Measurements from ENCODE around the gene TMEM187.
"Not testable (repeated sequence)": the region's sequence is repeated elsewhere in the genome, so short reads cannot be mapped to it uniquely, and the experiment has no call there.

TMEM187 gene

GRCh38 chrX:153991013-153991580 lies 18.5 kb downstream of the TMEM187 start:
- DNase-seq (ENCODE audit: extremely low spot score, insufficient read length, low read depth) (no peak), FAIRE-seq (no peak)

- DNase-seq (ENCODE audit: extremely low spot score, insufficient read length, low read depth) (no peak), FAIRE-seq (no peak)
Measured at GRCh38 chrX:153992180-153992579, 19.6 kb downstream of the TMEM187 start.

DNA sequence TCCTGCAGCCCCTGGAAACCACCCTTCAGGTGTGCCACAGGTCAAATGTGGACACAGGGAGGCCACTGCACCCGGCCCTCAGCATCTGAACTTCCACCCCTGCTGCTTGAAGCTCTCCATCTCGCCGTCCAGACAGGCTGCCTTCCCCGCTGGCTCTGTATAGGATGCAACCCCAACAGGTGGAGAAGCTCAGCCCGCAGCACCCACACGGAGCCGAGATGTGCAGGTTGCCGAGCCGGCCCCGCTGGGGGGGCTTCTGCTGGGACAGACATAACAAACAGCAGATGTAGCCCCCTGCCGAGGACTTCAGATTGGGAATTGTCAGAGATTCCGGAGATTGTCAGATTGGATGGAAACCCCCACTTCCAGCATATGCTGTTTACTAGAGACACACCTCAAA lies 20.5 kb downstream of the TMEM187 start:
- FAIRE-seq (no peak), DNase-seq (ENCODE audit: extremely low spot score, insufficient read length, low read depth) (no peak)

DNA sequence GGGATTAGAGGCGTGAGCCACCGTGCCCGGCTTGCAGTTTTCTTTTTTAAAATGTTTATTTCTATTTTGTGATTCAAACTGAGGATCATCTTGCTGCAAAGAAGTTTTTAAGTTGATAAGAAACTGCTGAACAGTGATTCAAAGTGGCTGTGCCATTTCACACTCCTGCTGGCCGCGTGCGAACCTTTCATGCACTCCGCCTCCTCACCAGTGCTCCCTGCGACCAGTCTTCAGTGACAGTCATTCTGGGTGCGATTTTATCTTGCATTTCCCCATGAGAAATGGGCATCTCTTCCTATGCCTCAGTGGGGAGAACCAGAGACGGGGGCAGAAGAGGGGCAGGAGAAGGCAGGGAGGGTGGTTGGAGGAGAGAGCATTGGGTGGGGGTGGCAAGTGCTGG lies 21.4 kb downstream of the TMEM187 start:
- DNase-seq (ENCODE audit: extremely low spot score, insufficient read length, low read depth) = no peak
- FAIRE-seq = no peak

DNA sequence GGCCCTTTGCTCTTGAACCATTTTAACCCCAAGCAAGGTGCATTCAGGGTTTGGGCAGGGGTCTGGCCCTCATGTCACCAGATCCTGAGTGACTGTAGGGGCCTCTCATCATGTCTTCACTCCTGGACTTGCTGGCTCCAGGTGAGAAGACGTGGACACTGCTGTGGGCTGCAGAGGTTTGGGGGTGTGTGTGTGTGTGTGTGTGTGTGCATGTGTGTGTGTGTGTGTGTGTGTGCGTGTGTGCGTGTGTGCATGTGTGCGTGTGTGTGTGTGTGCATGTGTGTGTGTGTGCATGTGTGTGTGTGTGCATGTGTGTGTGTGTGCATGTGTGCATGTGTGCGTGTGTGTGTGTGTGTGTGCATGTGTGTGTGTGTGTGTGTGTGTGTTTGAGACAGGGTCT lies 21.8 kb downstream of the TMEM187 start:
- DNase-seq (ENCODE audit: extremely low spot score, insufficient read length, low read depth); FAIRE-seq: not testable (repeated sequence)

DNA sequence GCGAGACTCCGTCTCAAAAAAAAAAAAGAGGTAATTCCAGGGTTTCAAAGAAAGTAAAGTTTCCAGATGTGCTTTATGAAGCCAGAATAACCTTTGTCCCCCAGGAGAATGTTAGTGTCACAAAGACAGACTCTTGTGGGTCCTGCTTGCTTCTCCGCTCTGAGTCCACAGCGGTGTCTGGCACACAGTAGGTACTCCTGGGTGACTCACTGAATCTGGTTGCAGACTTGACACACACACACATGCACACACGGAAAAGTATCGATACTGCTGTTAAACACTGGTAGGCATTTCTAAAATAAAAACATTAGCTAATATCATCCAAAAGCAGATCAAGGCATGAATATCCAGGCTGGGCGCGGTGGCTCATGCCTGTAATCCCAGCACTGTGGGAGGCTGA lies 22.9 kb downstream of the TMEM187 start:
- no peak for FAIRE-seq

DNA sequence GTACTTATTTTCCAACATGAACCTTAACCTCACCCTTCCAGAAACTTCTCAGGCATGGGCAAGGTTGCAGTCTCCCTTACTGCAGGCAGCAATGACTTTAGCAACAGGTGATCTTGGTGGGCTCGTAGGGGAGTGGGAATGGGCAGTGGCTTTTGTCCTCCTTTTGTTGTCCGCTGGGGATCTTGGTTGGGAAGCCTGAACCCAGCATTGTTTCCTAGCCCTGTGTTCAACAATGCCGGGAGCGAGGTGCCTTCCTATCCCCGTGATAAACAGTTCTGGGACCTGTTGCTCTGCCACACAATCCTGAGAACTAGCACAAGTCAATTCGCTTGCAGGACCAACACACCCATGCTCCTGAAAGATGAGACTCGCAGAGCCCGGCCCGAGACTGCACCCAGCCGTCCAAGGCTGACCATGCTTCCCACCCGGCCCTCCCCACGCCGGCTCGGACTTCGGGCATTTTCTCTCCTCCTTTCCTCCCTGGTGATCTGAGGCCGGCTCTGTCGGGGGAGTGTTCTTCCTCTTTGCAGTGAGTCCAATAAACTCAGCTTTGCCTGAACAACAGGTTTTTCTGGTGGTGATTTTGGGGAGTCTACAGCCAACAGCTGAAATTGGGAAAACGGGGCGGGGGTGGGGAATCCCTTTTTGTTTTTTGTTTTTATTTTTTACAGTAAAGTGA lies 26.9 kb downstream of the TMEM187 start:
- DNase-seq (ENCODE audit: extremely low spot score, insufficient read length, low read depth) (no peak), FAIRE-seq (no peak)

More for the DNA sequence above, 22.9 kb downstream of the TMEM187 start:
- no peak for DNase-seq (ENCODE audit: extremely low spot score, insufficient read length, low read depth)

DNA sequence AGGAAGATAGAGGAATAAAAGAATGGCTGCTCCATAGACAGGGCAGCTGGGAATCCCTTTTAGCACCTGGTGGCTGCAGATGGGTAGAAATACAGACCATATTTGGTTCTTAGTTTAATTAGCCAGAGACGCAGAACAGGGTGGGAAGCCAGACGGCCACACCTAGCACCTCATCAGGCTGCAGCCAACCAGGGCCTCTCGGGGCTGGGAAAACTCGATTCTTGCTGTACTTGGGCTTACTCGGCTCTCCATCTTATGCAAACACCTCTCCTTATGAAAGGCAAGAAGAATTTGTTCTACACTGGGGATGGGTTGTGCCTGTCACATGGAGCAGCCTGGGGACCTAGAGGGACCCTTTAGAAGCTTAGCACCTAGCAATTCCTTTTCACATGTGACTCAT lies 27.5 kb downstream of the TMEM187 start:
- DNase-seq (ENCODE audit: extremely low spot score, insufficient read length, low read depth) = no peak
- no peak for FAIRE-seq

DNA sequence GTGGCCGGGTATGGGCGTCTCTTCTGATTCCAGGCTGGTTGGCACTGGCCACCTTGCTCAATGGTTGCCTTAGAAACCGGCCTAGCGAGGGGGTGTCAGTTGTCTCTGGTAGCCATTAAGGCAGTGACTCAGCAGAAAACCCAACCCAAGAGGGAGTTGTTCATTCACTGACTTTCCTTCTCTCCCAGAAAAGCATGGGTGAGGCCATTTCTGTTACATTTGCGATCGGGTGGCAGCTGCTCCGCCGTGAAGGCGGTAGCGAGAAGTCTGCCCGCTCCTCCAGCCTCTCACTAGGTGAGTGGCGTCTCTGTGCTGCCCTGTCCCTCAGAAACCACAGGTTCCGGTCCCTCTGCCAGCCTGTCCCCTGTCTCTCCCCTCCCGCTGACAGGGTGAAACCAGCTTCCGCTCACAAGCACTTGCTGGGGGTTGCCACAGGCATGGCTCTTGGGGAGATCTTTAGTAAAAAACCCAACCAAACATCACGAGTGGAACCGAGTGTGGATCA lies 29.7 kb downstream of the TMEM187 start:
- peak; percentile 96 for FAIRE-seq
- DNase-seq (ENCODE audit: extremely low spot score, insufficient read length, low read depth) = no peak

DNA sequence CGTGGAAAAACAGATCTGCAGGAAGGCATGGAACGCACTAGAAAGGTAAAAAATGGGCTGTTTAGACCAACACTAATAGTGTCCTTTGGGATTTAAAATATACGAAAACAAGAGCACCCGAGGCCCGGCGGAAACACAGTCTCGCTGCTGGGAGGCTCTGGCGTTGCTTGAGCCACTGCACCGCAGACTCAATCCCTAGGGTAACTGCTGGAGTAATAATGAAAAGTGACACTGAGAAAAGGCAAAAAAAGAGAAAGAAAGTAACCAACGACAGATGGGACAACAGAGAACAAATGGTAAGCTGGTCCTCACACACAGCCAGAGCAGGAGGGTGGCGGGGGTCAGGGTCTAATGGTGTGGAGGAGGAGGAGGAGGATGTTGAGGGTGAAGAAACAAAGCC lies 31.8 kb downstream of the TMEM187 start:
- DNase-seq (ENCODE audit: extremely low spot score, insufficient read length, low read depth) (no peak), FAIRE-seq (peak; percentile 73)

- FAIRE-seq = no peak
- no peak for DNase-seq (ENCODE audit: extremely low spot score, insufficient read length, low read depth)
Measured at GRCh38 chrX:154006947-154007346, 34.4 kb downstream of the TMEM187 start.

GRCh38 chrX:154008521-154008920 lies 36.0 kb downstream of the TMEM187 start:
- FAIRE-seq (peak; percentile 76), DNase-seq (ENCODE audit: extremely low spot score, insufficient read length, low read depth) (no peak)

DNA sequence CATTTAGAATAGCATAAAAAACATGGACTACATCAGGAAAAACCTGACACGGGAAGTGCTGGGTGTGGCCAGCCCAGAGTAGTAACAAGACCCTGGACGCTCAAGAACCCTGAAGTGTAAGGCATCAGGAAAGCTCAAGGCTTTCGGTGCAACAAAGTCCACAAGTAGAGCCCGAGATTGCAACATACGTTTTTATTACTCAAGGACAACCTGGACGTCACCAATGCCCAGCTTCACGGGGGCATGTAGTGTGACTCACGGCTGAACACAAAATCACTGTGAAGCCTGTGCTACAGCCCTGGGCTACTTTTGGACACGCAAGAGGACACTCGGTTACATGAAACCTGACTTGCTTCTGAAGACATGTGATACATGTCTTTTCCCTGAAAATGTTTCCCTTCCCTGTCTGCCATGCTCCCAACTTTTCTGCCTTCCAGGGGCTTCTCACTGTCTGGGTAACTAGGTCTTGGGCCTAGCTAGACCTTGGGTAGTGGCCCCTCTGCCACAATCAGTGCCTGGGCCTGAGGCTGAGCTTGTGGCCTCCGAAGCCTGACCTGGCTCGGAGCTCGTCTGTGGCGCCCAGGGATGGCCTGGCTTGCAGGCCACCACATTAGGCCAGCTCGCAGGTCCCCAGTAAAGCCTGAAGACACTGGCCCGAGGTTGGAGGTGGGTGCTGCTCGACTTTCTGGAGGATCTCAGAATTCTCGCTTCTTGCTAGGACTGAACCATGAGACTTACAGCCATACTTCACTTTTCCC lies 38.0 kb downstream of the TMEM187 start:
- no peak for FAIRE-seq

DNA sequence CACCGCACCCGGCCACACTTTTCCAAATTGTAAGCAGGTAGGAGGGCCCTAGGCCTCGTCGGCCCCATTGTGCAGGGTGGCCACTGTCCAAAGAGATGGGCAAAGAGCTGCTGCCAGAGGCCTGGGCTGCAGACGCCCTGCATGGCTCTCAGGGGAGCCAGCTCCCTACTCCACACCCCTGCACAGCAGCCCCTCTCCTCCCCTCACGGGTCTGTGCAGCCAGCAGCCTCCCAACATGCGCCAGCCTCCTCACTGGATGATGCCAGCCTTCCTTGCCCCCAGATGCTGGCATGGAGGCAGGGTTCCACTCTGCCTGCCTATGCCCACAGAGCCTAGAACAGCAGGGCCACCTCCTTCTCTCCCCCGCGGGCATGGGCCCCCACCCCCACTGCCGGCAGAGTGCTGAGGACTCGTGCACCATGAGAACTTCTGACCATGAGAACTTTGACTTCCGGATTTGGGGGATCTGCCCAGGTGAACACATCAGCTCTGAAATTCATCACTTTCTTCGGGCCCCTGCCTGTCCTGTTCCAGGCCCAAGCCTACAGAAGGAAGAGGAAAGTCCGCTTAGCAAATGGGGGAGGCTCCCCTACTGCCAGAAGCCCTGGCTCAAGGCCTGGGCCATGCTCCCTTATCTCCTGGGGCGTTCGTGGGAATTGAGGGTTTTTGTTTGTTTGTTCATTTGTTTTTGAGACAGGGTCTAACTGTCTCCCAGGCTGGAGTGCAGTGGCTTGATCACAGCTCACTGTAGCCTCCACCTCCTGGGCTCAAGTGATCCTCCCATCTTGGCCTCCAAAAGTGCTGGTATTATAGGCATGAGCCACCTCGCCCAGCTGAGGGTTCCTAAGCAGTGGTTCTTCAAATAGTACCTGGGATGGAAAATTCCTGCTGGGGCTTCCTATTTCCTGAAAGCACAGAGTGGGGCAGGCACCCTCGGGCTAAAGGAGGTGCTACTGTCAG lies 39.1 kb downstream of the TMEM187 start:
- DNase-seq (ENCODE audit: extremely low spot score, insufficient read length, low read depth) (no peak), FAIRE-seq (no peak)

More for the DNA sequence above, 38.0 kb downstream of the TMEM187 start:
- no peak for DNase-seq (ENCODE audit: extremely low spot score, insufficient read length, low read depth)

DNA sequence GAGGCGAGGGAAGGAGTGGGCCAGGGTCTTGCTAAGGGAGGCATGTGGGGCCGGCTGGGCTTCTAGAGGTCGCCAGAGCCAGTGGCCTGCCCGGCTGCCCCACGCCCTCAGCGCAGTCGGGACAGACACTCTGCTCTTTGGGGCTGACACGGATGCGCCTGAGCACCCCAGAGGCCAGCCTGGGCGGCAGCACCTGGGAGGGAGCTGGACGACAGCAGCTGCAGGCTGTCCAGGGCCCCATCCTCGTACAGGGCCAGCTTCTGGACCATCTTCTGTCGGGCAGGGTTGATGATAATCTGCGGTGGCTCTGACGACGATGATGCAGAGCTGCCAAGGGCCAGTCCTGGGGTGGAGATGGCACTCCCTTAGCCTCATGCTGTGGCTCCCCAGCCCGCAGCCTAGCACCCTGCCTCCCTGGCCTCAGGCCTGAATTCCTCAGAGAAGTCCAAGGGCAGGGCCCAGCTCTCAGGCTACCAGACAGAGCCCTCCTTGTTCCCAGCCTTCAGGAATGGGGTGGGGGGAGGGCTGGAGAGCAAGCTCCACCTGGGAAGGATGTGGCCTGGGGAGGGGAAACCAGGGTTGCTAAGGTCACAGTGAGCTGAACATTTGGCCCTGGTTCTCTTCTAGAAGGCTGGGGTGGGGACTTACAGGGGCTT lies 39.9 kb downstream of the TMEM187 start:
- no peak for FAIRE-seq
- DNase-seq (ENCODE audit: extremely low spot score, insufficient read length, low read depth) = no peak

- FAIRE-seq (no peak), DNase-seq (ENCODE audit: extremely low spot score, insufficient read length, low read depth) (no peak)
Measured at GRCh38 chrX:154013001-154013421, 40.5 kb downstream of the TMEM187 start.

GRCh38 chrX:154013614-154014360 lies 41.2 kb downstream of the TMEM187 start:
- DNase-seq (ENCODE audit: extremely low spot score, insufficient read length, low read depth) (no peak), FAIRE-seq (peak; percentile 78)

DNA sequence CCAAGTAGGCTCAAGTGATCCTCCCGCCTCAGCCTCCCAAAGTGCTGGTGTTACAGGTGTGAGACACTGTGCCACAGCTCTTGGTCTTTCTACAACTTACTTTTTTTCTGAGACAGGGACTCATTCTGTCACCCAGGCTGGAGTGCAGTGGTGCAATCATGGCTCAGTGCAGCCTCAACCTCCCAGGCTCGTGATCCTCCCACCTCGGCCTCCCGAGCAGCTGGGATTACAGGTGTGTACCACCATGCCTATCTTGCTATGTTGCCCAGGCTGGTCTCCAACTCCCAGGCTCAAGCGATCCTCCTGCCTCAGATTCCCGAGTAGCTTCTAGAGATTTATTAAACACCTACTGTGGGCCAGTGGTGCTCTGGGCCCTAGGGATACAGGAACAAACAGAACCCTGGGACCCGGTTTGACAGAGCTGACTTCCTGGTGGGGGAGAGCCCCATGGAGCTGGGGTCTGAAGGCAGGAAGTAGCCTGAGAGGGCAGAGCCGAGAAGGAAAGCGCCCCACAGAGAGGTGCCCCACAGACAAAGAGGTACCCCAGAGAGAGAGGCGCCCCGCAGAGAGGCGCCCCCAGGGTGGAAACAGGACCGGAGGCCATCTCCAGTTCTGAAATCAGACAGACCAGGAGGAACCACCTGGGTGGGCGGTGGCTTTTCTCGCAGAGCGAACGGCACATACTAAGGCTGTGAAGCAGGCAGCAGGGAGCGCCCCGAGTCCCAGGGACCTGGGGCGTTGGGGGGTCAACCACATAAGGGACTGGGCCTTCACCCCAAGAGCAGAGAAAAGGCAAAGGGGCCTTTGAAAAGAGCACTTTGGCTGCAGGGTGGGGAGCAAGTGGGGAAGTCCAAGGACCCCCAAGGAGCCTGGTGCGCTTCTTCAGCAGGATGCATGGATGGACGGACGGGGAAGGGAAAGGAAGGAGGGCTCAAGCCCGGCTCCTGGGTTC lies 42.2 kb downstream of the TMEM187 start:
- no peak for FAIRE-seq
- DNase-seq (ENCODE audit: extremely low spot score, insufficient read length, low read depth) = no peak
